Heart left ventricle (tissue), 16 donors: ENCODE results near the gene NEURL4. TPM values are rescaled to one million over a fixed set of nuclear protein-coding genes. Genes with fewer than 3 reads are reported as not detected.

ENCODE experiments used
- ATAC-seq, 4 donors: fragments of 200-7000 bp; cut with Tn5 transposase; one replicate each; pipeline ENCODE4 v1.9.1; 2020 to 2022; ENCODE audit warnings: moderate library complexity in 4 of 4, mild to moderate bottlenecking in 3 of 4, moderate number of reproducible peaks in 1 of 4
- DNase-seq, 5 donors: peaks; one replicate each; pipeline ENCODE4 v3.0.0-alpha.2; 2020
- H3K27ac ChIP-seq, 12 donors: fragments of 200-600 bp; sonication (generic) in 4 of 12; one replicate each; pipeline versions ENCODE4 v1.5.0 to v1.8.0; 2016 to 2022; ENCODE audit warnings: mild to moderate bottlenecking in 2 of 12
- H3K27me3 ChIP-seq, 9 donors: fragments of 200-600 bp; sonication (generic) in 2 of 9; one replicate each; pipeline versions ENCODE4 v1.5.1 to v1.8.0; 2016 to 2022; ENCODE audit warnings: mild to moderate bottlenecking in 3 of 9
- H3K36me3 ChIP-seq, 9 donors: fragments of 200-600 bp; sonication (generic) in 2 of 9; one replicate each; pipeline versions ENCODE4 v1.5.0 to v1.8.0; 2018 to 2022; ENCODE audit warnings: mild to moderate bottlenecking in 2 of 9
- H3K4me1 ChIP-seq, 12 donors: fragments of 200-600 bp; sonication (generic) in 4 of 12; one replicate each; pipeline versions ENCODE4 v1.5.0 to v1.8.0; 2016 to 2022; ENCODE audit warnings: mild to moderate bottlenecking in 3 of 12
- H3K4me3 ChIP-seq, 12 donors: fragments of 200-600 bp; sonication (generic) in 4 of 12; one replicate each; pipeline versions ENCODE4 v1.5.0 to v1.8.0; 2017 to 2022; ENCODE audit warnings: mild to moderate bottlenecking in 9 of 12, moderate library complexity in 4 of 12
- H3K9me3 ChIP-seq, 12 donors: fragments of 200-600 bp; sonication (generic) in 4 of 12; one replicate each; pipeline versions ENCODE4 v1.5.0 to v1.8.0; 2016 to 2022; ENCODE audit warnings: mild to moderate bottlenecking in 1 of 12
- CTCF ChIP-seq, 12 donors: fragments of 200-600 bp; sonication (generic) in 4 of 12; IDR thresholded peaks; one replicate each; pipeline versions ENCODE4 v1.5.0 to v1.8.0; 2018 to 2022; ENCODE audit warnings: antibody characterized with exemption in 12 of 12, mild to moderate bottlenecking in 5 of 12
- POLR2A ChIP-seq, 2 donors: fragments of 450-650 bp; IDR thresholded peaks; one replicate each; pipeline ENCODE4 v1.6.1; 2017; ENCODE audit warnings: antibody characterized with exemption in 2 of 2, mild to moderate bottlenecking in 2 of 2, moderate library complexity in 2 of 2
- WGBS, 4 donors: extraction: QIAGEN DNeasy Blood & Tissue Kit in 2 of 4; methylation state at CpG; one replicate each; pipeline versions ENCODE4 v1.1.5 to v1.1.7; 2013 to 2018; 5-methylcytosine and 5-hydroxymethylcytosine counted together
- intact Hi-C, 10 donors: fragments of 100-400 bp; cut with DNase I; formaldehyde crosslinking; loops; one replicate each; pipeline versions ENCODE4 v1.11.1 to v1.14.2; 2022
- polyA plus RNA-seq, 2 donors: library from polyadenylated mRNA; stranded (reverse); fragments of 200-250 nt; gene quantifications; one replicate each; pipeline ENCODE4 v1.2.3, GENCODE V29; 2013
- total RNA-seq, 9 donors: library from RNA; depleted of rRNA in 2 of 9; stranded (reverse); fragments of >200 nt in 2 of 9; fragmentation: NEBNext Ultra II Directional in 3 of 9; extraction: Animal tissue kit (Norgen Biotek cat#: 25700) in 3 of 9; gene quantifications; one replicate each; pipeline versions ENCODE4 v1.1.0 to v1.2.4, GENCODE V29; 2016 to 2023
- donor health status: ischemic (EF 13 %, LVEDD 7.1; RV severe dilation, severe dysfunction).
- donor health status: healthy with polysubstance abuse.
- donor health status: DM: no; HTN: yes; CAD: no.
- donor health status: DM: no; HTN: no; CAD: no.
- donor health status: ischemic (EF 25% LVEDD 6.9; RV normal size, moderate dysfunction).
- donor health status: ischemic (EF 25% LVEDD 5.7; RV mildly dilated, moderate dysfunction).
- donor health status: healthy.
- donor health status: DM: yes; HTN: yes; CAD: no.
- donor health status: ischemic (EF 35%, LVEDD 5.7; RV mildly dilated, moderate dysfunction).
- donor health status: nonischemic (EF 11% LVEDD 7.7; RV severe dilation, severe dysfunction).
- donor health status: DM: yes; HTN: yes; CAD: no.
- donor health status: PGD.
- donor health status: ischemic (EF 29% LVEDD 5.4; RV normal size, mild dysfunction).
- donor health status: nonischemic (EF 23%, LVEDD 6.1; RV moderate dilation, normal function).

The NEURL4 gene
- total and polyA plus RNA-seq, 11 donors: 13.6 to 39.2 (median 27.6) TPM

DNA sequence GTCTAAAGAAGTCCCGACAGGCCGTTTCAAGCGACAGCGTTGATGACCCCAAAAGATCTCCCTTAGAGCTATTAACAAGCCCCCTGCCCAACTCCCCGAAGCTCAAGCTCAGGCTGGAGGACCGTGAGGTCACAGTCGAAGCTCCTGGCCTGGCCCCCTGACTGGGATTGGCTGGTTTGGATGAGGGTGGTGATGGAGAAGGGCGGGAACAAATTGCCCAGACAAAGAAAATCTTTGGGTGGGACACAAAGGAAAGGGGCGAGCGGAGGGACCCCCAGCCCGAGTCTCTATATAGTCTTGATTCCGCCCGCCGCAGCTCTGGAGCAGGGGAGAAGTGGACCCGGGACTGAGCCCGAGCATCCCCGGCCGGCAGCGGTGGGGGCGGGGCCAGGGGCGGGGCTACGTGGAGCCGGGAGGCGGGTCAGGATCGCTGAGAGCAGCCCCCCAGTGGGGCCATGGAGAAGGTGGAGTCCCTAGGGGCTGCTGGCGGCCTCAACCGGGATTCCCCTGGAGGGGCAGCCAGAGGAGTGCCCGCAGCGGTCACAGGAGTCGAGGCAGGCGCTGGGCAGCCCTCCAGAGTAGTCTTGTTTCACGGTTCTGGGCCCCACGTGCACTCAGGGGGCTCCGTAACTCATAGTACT, 982 bp upstream of the NEURL4 start:
- peak; percentile 66 to 77 (median 72) for ATAC-seq
- no peaks in the 10 kb centered on the region for H3K9me3 ChIP-seq
- H3K36me3 ChIP-seq: peaks cover 0 to 18% (median 15%) of the 10 kb centered on the region in 9 donors
- WGBS, 4 donors: 0 to 1% (median 0%) methylated on average over 27 to 34 of the region's 34 CpGs
- peak; percentile 79 to 86 (median 83) for DNase-seq
- H3K27me3 ChIP-seq: peaks cover 0 to 14% (median 0%) of the 10 kb centered on the region in 9 donors
- H3K4me3 ChIP-seq: peak overlapping the region; percentile 67 to 95 (median 90)
- TF ChIP-seq POLR2A (IDR thresholded peaks at IDR 0.05) (no peak), CTCF (IDR thresholded peaks at IDR 0.05) (no peak)
- intact Hi-C loops: loop anchor here in 2 of 10 donors (1.0 to 2.0 kb wide), 2 partner anchors 20 to 21 kb away; no protein-coding TSS in a partner anchor
- H3K27ac ChIP-seq: peak overlapping the region; percentile 81 to 97 (median 90)
- peaks cover 0 to 24% (median 16%) of the 10 kb centered on the region in 12 donors for H3K4me1 ChIP-seq

- TF ChIP-seq CTCF (IDR thresholded peaks at IDR 0.05) (peak in 3 of 12 donors; percentile 14 to 35 (median 35)), POLR2A (IDR thresholded peaks at IDR 0.05) (peak in 1 of 2 donors; percentile 62)
- intact Hi-C loops: loop anchor here in 1 of 10 donors (2.0 kb wide), 1 partner anchor 21 kb away; no protein-coding TSS in a partner anchor
- peaks cover 0 to 24% (median 20%) of the 10 kb centered on the region in 9 donors for H3K36me3 ChIP-seq
Observed at GRCh38 chr17:7329374-7329996, 350 bp upstream of the NEURL4 start.

GRCh38 chr17:7328009-7328408, 1.1 kb downstream of the NEURL4 start:
- H3K27ac ChIP-seq: peak overlapping the region in 1 of 12 donors; percentile 88
- WGBS, 4 donors: 78 to 86% (median 84%) methylated on average over 1 of the region's 1 CpG
- peaks cover 0 to 27% (median 16%) of the 10 kb centered on the region in 12 donors for H3K4me1 ChIP-seq
- no peak for TF ChIP-seq CTCF (IDR thresholded peaks at IDR 0.05)
- no peak for TF ChIP-seq POLR2A (IDR thresholded peaks at IDR 0.05)
- H3K4me3 ChIP-seq: peak overlapping the region in 9 of 12 donors; percentile 79 to 95 (median 92)
- H3K36me3 ChIP-seq: peaks cover 0 to 39% (median 34%) of the 10 kb centered on the region in 9 donors
- no peaks in the 10 kb centered on the region for H3K9me3 ChIP-seq
- ATAC-seq: no peak
- H3K27me3 ChIP-seq: no peaks in the 10 kb centered on the region
- DNase-seq: no peak
- intact Hi-C loops: loop anchor here in 1 of 10 donors (2.0 kb wide), 1 partner anchor 19 kb away; no protein-coding TSS in a partner anchor

More at GRCh38 chr17:7329374-7329996, 350 bp upstream of the NEURL4 start:
- Histone ChIP-seq H3K27ac (peak overlapping the region; percentile 81 to 97 (median 90)), H3K4me3 (peak overlapping the region; percentile 67 to 95 (median 90)), H3K9me3 (no peaks in the 10 kb centered on the region), H3K27me3 (peaks cover 0 to 7% (median 0%) of the 10 kb centered on the region in 9 donors), H3K4me1 (peaks cover 0 to 24% (median 16%) of the 10 kb centered on the region in 12 donors)
- 0 to 1% (median 0%) methylated on average over 11 to 43 of the region's 43 CpGs for WGBS, 4 donors
- DNase-seq (peak; percentile 98 to 100 (median 99)), ATAC-seq (peak; percentile 89 to 92 (median 91))

DNA sequence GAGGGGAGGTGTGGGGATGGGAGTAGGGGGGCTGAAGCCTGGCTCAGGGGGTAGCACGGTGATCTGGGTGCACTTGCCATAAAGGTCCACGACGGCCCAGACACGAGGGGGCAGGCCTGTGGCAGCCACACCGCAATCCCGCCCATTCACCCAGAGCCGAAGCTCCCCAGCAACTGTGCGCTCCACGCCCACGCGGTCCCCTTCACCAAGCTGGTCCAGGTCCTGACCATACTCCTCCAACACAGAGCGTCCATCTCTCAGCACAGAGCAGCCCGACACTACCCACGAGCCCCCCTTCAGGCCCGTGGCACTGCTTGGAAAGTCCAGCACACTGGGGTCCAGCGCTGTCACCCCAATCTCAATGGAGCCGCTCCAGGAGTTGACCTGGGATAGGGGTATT, 1.6 kb downstream of the NEURL4 start:
- no peak for DNase-seq
- TF ChIP-seq POLR2A (IDR thresholded peaks at IDR 0.05) (no peak), CTCF (IDR thresholded peaks at IDR 0.05) (no peak)
- no peak overlapping the region for H3K27ac ChIP-seq

More for the DNA sequence above, 1.6 kb downstream of the NEURL4 start:
- H3K4me3 ChIP-seq: peak overlapping the region in 2 of 12 donors; percentile 89 to 95
- peaks cover 0 to 44% (median 39%) of the 10 kb centered on the region in 9 donors for H3K36me3 ChIP-seq
- intact Hi-C loops: no loop called here
- H3K27me3 ChIP-seq: no peaks in the 10 kb centered on the region
- no peak for ATAC-seq
- H3K9me3 ChIP-seq: no peaks in the 10 kb centered on the region
- 86 to 95% (median 88%) methylated on average over 14 to 17 of the region's 17 CpGs for whole genome bisulfite sequencing, 4 donors
- peaks cover 0 to 27% (median 16%) of the 10 kb centered on the region in 12 donors for H3K4me1 ChIP-seq
